Gastroesophageal sphincter (tissue), 3 donors: ENCODE data around the gene IL17A.

Source experiments
- CTCF ChIP-seq, 4 experiments: fragments of 200-600 bp in 2 of 4; fragments of 450-650 bp in 2 of 4; sonication (generic) in 1 of 4; IDR thresholded peaks; one replicate each; pipeline ENCODE4 v1.5.1; 2017 to 2019; ENCODE audit warnings: antibody characterized with exemption in 4 of 4, mild to moderate bottlenecking in 2 of 4, moderate library complexity in 2 of 4
- EP300 ChIP-seq: sonication (generic); formaldehyde crosslinking; IDR thresholded peaks from one replicate; pipeline ENCODE4 v1.6.1; 2017; ENCODE audit warnings: antibody characterized with exemption, mild to moderate bottlenecking
- POLR2A ChIP-seq, 2 donors: fragments of 450-650 bp; IDR thresholded peaks; one replicate each; pipeline ENCODE4 v1.6.1; 2017; ENCODE audit warnings: antibody characterized with exemption in 2 of 2, mild to moderate bottlenecking in 2 of 2, moderate library complexity in 1 of 2
- POLR2AphosphoS5 ChIP-seq: sonication (generic); formaldehyde crosslinking; IDR thresholded peaks from one replicate; pipeline ENCODE4 v1.6.1; 2017; ENCODE audit warnings: antibody characterized with exemption

DNA sequence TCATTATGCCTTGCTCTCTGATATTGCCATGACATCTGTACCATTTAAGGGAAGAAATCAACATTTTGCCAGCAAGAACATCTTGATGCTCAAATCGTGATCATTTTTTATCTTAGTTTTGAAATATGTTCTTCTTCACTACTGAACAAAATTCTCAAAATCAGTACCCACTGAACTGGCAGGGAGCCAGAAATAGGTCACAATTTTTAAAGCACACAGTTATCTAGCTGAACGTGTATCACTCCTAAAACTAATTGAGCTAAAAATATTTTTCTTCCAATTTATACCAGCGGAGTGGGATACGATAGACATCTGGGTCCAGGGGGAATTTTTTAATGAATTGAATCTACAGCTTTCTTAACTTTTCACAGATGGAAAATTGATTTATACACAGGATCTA, 46.8 kb downstream of the IL17A start:
- TF ChIP-seq POLR2AphosphoS5 (no peak), POLR2A (IDR thresholded peaks at IDR 0.05) (no peak), CTCF (IDR thresholded peaks at IDR 0.05) (no peak), EP300 (no peak)
